IPS-11a (cell line): ENCODE measurements around the gene TYRP1.
"Not testable (repeated sequence)": the region's sequence is repeated elsewhere in the genome, so short reads cannot be mapped to it uniquely, and the experiment has no call there.

Source experiments
- H3K4me3 ChIP-seq: one replicate; pipeline ENCODE4 v1.5.1; 2013; ENCODE audit warnings: low read depth, low read length, control low read depth

TYRP1 gene, protein sequence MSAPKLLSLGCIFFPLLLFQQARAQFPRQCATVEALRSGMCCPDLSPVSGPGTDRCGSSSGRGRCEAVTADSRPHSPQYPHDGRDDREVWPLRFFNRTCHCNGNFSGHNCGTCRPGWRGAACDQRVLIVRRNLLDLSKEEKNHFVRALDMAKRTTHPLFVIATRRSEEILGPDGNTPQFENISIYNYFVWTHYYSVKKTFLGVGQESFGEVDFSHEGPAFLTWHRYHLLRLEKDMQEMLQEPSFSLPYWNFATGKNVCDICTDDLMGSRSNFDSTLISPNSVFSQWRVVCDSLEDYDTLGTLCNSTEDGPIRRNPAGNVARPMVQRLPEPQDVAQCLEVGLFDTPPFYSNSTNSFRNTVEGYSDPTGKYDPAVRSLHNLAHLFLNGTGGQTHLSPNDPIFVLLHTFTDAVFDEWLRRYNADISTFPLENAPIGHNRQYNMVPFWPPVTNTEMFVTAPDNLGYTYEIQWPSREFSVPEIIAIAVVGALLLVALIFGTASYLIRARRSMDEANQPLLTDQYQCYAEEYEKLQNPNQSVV

GRCh38 chr9:12693141-12693540 is at the start of gene TYRP1:
TYRP1 (plus strand) TSS chr9:12693385; CDS start chr9:12693997, 612 bp downstream.
- no peak within 1 kb of the TSS for H3K4me3 ChIP-seq

DNA sequence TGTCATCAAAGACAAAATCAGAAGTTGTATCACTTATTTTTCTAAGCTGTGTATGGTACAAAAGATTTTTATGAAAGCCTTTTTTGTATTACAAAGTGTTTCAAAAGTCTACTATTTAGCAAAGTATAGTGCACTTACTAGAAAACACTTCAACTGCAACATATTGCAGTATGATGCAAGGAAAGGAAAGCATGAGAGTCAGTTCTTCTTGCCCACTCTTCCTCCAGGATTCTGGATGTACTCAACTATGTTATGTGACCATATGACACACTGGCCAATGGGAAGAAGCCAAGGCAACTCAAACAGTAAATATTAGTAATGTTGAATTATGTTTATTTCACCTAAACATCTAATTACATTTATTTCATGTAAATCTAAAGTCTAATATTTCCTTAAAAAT is 49.5 kb upstream of the TYRP1 start:
- no peak overlapping the region for H3K4me3 ChIP-seq

- H3K4me3 ChIP-seq = no peak overlapping the region
Observed at GRCh38 chr9:12648925-12649324, 44.3 kb upstream of the TYRP1 start.

- no peak overlapping the region for H3K4me3 ChIP-seq
Observed at GRCh38 chr9:12651125-12651524, 42.1 kb upstream of the TYRP1 start.

DNA sequence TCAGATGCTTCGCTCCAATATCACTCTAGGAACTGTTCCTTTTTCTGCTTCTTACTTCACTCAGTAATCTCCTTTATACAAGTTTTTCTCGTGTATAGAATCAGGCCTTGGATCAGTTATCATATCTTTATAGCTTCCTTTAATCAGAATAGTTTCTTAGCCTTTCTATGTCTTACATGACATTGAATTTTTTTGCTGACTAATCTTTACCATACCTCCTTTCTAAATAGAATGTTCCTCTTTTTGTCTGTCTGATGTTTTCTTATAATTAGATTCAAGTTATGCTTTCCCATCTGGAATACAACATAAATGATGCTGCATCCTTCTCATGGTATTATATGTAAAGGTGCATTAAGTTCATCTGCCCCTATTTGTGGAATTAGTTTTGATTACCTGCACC is 40.2 kb upstream of the TYRP1 start:
- no peak overlapping the region for H3K4me3 ChIP-seq

GRCh38 chr9:12656803-12657202 is 36.4 kb upstream of the TYRP1 start:
- no peak overlapping the region for H3K4me3 ChIP-seq

DNA sequence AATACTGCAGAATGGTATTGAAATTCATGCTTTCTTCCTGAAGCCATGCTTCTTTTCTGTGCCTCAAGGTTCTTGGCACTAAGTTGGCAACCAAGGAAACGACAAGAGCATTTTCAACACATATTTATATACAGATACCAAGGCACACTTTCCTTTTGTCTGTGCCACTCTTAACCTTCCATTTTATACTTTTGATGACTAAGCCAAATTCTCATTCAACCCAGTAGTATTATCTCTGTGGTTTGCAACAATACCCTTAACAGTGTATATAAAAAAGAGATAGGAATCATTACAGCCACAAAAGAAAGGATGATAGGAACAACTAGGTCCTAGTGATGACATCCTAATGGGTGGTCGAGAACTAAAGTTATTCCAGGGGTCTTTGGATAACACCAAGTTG is 36.0 kb upstream of the TYRP1 start:
- no peak overlapping the region for H3K4me3 ChIP-seq

DNA sequence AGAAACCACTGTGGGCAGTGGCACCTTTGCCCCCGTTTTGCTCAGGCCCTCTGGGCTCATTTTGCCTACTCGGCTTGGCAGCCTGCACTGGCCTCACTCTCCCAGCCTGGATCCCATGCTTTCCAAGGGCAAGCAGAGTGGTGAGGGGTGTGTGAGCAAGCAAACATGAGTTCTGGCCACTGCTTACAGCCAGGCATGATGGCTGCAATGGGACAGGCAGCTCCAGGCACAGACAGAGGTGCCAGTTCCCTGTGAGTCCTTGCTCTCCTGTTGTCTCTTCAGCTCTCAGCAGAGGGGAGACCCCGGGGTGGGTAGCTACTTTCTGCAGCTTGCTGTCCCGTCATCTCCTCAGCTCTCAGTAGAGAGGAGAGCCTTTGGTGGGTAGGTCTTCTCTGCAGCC is 35.2 kb upstream of the TYRP1 start:
- no peak overlapping the region for H3K4me3 ChIP-seq

GRCh38 chr9:12658531-12659209 is 34.5 kb upstream of the TYRP1 start:
- H3K4me3 ChIP-seq = no peak overlapping the region

GRCh38 chr9:12659220-12659619 is 34.0 kb upstream of the TYRP1 start:
- no peak overlapping the region for H3K4me3 ChIP-seq

DNA sequence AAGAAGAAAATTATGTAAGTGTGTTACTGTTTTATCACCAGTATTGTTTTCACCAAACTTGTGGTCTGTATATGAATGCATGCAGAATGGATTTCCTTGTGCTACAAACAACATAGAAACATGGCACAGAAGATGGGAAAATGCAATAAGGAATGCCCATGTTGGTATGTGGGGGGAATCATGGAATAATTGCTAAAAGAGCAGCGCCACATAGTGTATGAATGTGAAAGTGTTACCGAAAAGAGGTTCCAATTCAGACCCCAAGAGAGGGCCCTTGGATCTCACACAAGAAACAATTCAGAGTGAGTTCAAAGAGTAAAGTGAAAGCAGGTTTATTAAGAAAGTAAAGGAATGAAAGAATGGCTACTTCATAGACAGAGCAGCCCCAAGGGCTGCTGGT is 26.4 kb upstream of the TYRP1 start:
- H3K4me3 ChIP-seq = no peak overlapping the region

DNA sequence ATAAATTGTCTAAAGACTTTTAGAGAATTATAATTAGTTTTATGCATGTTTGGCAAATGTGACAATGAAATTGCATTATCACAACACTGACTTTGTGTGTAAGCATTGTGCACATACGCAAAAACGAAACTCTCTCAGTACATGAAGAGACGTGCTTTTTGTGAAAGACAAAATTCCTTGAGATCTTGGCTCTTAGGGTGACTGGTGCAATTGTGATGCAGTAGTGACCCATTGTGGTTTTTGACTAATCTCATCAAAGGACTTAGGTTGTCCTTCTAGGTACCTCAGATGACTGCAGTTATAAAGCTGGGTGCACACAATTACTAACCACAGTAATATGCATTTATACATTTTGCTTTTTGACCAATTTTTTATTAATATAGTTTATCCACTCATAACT is 25.3 kb upstream of the TYRP1 start:
- no peak overlapping the region for H3K4me3 ChIP-seq

- no peak overlapping the region for H3K4me3 ChIP-seq
Observed at GRCh38 chr9:12670006-12670405, 23.2 kb upstream of the TYRP1 start.

GRCh38 chr9:12674961-12675360 is 18.2 kb upstream of the TYRP1 start:
- no peak overlapping the region for H3K4me3 ChIP-seq

- H3K4me3 ChIP-seq = not testable (repeated sequence)
Observed at GRCh38 chr9:12677462-12678126, 15.6 kb upstream of the TYRP1 start.

DNA sequence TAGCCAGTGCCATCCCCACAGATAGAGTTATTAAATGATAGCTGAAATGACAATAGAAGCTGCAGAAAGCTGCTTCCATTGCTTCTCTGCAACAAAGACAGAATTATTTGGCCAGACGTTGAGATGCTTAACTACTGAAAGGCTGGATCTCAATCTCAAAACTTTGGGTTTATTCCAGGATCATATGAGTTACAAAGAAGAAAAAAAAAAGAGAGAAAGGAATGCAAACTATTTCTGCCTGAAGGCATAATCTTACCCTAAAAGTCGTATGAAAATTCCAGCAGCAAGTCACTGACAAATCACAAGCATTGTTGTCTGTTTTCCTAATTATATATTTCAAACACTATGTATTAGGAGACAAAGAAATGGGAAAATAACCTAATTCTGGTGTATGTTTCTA is 12.8 kb upstream of the TYRP1 start:
- H3K4me3 ChIP-seq = no peak overlapping the region

DNA sequence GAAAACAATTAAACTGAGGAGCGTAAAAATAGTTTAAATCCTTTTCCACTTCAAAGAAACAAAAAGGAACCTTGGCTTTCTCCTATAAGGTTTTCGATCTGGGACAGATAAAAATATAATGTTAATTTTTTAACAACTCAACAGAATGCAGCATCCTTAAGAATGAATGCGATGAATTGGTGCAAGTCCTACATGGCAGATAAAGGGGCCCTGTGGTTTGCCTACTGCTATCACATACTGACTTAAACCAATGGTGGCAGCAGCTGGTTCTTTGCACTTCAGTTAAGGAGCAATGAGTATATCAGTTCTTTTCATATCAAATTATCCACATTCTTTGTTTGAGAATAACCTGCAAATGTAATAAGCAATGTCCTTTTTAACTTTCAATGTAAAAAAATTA is 12.4 kb upstream of the TYRP1 start:
- no peak overlapping the region for H3K4me3 ChIP-seq

GRCh38 chr9:12681620-12682019 is 11.6 kb upstream of the TYRP1 start:
- no peak overlapping the region for H3K4me3 ChIP-seq

DNA sequence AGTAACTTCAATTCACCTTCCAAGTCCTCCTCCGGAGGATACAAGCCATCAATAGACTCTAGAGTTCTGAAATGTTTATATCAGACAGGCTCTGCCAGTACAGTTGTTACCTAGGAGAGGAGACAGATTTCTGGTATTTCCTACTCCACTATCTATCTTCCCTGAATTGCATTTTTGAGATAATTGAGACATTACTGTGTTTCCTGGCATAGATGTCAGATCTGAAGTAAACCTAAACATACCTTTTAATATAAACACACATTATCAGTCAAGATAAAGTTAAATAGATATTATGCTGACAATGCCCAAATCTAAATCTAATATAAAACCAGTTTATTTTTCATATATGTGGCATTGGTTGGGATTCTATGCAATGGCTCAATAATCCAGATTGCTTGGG is 8.2 kb upstream of the TYRP1 start:
- H3K4me3 ChIP-seq = no peak overlapping the region

GRCh38 chr9:12689233-12689632 is 4.0 kb upstream of the TYRP1 start:
- no peak overlapping the region for H3K4me3 ChIP-seq

DNA sequence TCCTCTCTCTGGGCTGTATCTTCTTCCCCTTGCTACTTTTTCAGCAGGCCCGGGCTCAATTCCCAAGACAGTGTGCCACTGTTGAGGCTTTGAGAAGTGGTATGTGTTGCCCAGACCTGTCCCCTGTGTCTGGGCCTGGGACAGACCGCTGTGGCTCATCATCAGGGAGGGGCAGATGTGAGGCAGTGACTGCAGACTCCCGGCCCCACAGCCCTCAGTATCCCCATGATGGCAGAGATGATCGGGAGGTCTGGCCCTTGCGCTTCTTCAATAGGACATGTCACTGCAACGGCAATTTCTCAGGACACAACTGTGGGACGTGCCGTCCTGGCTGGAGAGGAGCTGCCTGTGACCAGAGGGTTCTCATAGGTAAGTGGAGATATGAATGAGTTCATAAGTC is 828 bp downstream of the TYRP1 start:
- H3K4me3 ChIP-seq = no peak overlapping the region

GRCh38 chr9:12695474-12695873 is 2.3 kb downstream of the TYRP1 start:
- no peak overlapping the region for H3K4me3 ChIP-seq
